ENCODE measurements around the gene TREH.
"Not testable (repeated sequence)": the region's sequence is repeated elsewhere in the genome, so short reads cannot be mapped to it uniquely, and the experiment has no call there.

TREH gene

DNA sequence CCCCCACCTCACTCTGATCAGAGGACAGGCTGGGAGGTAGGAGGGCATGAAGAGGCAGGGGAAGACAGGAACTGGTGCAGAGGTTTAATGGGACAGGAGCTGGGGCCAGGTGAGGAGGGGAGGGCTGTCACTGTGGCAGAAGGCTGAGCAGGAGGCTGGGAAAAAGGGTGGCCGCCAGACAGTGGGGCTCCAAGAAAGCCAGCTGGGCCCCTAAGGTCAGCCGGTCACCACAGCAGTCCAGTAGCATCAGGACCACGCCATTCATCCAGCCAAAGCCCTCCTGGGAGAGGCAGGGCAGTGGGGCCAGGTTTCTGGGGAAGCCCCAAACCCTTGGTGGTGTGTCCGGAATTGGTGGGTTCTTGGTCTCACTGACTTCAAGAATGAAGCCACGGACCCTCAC is 8.5 kb upstream of the TREH start:
- no peak overlapping the region for H3K4me3 ChIP-seq (ENCODE audit: control insufficient read depth, low read depth, low read length)

GRCh38 chr11:118684187-118684586 is 4.7 kb upstream of the TREH start:
- no peak for DNase-seq (ENCODE audit: low read depth)
- no peak overlapping the region for H3K4me3 ChIP-seq (ENCODE audit: control insufficient read depth, low read depth, low read length)
- TF ChIP-seq, protein P1, sequence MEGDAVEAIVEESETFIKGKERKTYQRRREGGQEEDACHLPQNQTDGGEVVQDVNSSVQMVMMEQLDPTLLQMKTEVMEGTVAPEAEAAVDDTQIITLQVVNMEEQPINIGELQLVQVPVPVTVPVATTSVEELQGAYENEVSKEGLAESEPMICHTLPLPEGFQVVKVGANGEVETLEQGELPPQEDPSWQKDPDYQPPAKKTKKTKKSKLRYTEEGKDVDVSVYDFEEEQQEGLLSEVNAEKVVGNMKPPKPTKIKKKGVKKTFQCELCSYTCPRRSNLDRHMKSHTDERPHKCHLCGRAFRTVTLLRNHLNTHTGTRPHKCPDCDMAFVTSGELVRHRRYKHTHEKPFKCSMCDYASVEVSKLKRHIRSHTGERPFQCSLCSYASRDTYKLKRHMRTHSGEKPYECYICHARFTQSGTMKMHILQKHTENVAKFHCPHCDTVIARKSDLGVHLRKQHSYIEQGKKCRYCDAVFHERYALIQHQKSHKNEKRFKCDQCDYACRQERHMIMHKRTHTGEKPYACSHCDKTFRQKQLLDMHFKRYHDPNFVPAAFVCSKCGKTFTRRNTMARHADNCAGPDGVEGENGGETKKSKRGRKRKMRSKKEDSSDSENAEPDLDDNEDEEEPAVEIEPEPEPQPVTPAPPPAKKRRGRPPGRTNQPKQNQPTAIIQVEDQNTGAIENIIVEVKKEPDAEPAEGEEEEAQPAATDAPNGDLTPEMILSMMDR (conservative IDR thresholded peaks at IDR 0.05; ENCODE audit: control insufficient read depth, insufficient read depth, low read depth, low read length) = no peak

More for the DNA sequence above, 8.5 kb upstream of the TREH start:
- TF ChIP-seq, protein P1 (conservative IDR thresholded peaks at IDR 0.05; ENCODE audit: control insufficient read depth, insufficient read depth, low read depth, low read length) = no peak
- DNase-seq (ENCODE audit: low read depth) = no peak

DNA sequence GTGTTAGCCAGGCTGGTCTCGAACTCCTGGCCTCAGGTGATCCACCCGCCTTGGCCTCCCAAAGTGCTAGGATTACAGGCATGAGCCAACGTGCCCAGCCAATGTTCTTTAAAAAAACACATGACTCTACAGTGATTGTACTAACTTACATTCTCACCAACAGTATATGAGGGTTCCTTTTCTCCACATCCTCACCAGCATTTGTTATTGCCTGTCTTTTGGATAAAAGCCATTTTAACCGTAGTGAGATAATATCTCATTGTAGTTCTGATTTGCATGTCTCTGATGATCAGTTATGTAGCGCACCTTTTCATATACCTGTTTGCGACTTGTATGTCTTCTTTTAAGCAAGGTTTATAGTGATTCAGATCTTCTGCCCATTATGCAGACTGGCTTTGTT is 3.5 kb upstream of the TREH start:
- not testable (repeated sequence) for DNase-seq (ENCODE audit: low read depth); H3K4me3 ChIP-seq (ENCODE audit: control insufficient read depth, low read depth, low read length)

DNA sequence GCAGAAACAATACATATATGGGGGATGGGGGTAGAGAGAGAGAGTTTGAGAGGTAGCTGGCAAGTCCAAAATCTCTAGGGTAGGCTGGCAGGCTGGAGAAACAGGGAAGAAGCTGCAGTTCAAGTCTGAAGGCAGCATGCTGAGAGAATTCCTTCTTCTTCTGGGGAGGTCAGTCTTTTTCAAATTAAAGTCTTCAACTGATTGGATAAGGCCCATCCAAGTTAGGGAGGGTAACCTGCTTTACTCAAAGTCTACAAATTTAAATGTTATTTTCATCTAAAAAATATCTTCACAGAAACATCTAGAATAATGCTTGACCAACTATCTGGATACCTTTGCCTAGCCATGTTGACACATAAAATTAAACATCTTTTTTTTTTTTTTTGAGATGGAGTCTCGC is 2.9 kb upstream of the TREH start:
- DNase-seq (ENCODE audit: low read depth) = no peak
- no peak overlapping the region for H3K4me3 ChIP-seq (ENCODE audit: control insufficient read depth, low read depth, low read length)
- TF ChIP-seq, protein P1 (conservative IDR thresholded peaks at IDR 0.05; ENCODE audit: control insufficient read depth, insufficient read depth, low read depth, low read length) = no peak

DNA sequence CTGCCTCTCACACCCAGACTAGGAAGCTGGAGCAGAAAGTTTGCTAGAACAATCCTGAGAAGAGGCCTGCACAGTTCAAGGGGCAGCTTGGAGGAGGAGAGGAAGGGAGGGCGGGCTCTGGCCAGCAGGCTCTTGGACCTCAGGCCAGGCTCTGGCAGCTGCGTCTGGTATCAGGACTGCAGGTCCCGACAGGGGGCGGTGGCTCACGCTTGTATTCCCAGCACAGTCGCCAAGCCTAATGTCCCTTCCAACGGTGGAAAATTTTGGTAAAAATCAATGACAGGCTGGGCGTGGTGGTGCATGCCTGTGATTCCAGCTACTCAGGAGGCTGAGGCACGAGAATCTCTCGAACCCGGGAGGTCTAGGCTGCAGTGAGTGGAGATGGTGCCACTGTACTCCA is 542 bp downstream of the TREH start:
- not testable (repeated sequence) for DNase-seq (ENCODE audit: low read depth); H3K4me3 ChIP-seq (ENCODE audit: control insufficient read depth, low read depth, low read length)
- TF ChIP-seq, protein P1 (conservative IDR thresholded peaks at IDR 0.05; ENCODE audit: control insufficient read depth, insufficient read depth, low read depth, low read length) = peak; percentile 38

GRCh38 chr11:118677977-118678376 is 1.5 kb downstream of the TREH start:
- no peak for DNase-seq (ENCODE audit: low read depth)
- TF ChIP-seq, protein P1 (conservative IDR thresholded peaks at IDR 0.05; ENCODE audit: control insufficient read depth, insufficient read depth, low read depth, low read length) = no peak
- no peak overlapping the region for H3K4me3 ChIP-seq (ENCODE audit: control insufficient read depth, low read depth, low read length)

DNA sequence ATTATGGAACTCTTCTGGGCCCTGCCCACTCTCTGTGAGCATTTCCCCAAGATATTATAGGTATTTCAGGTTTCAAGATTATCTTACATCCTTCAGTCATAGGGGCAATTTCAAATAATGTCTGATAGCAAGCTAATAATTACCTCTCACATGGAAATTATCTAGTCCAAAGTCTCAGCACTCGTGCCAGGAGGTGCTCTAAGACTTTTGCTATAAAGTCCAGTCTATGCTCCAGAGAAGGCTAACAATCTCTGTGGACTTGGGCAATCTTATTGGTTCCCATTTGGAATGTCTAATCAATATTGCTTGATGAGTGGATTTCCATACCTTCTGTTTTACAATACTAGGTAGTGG is 5.4 kb downstream of the TREH start:
- TF ChIP-seq, protein P1 (conservative IDR thresholded peaks at IDR 0.05; ENCODE audit: control insufficient read depth, insufficient read depth, low read depth, low read length) = no peak
- DNase-seq (ENCODE audit: low read depth) = no peak
- H3K4me3 ChIP-seq (ENCODE audit: control insufficient read depth, low read depth, low read length) = no peak overlapping the region
